GM19238 (cell line): ENCODE results near the gene SDR42E2.
A peak's percentile ranks its signal among the peaks of the same experiment; 100 is the strongest.
"Not testable (repeated sequence)": the region's sequence is repeated elsewhere in the genome, so short reads cannot be mapped to it uniquely, and the experiment has no call there.

Experiments used
- DNase-seq: peaks from one replicate; pipeline ENCODE4 v3.0.0; 2011; ENCODE audit warnings: low spot score; ENCODE audit not compliant: insufficient read length

SDR42E2 gene

DNA sequence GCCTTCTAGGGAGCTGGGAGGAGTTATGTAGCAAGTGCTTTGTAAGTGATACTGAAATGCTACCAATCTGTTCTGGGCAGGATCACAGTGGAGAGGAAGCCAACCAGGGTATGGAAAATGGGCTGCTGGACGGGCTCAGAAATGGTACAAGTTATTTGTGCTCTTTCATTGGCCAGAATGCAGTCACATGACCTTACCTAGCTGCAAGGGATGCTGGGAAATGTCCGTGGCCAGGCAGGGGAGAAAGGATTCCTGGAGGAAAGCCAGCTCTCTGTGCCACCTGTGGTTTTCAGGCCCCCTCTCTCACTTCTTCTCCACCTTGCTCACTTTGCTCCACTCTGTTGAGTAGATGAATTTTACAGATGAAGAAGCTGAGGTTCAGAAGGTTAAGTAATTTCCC, 48.5 kb downstream of the SDR42E2 start:
- DNase-seq, result no peak

DNA sequence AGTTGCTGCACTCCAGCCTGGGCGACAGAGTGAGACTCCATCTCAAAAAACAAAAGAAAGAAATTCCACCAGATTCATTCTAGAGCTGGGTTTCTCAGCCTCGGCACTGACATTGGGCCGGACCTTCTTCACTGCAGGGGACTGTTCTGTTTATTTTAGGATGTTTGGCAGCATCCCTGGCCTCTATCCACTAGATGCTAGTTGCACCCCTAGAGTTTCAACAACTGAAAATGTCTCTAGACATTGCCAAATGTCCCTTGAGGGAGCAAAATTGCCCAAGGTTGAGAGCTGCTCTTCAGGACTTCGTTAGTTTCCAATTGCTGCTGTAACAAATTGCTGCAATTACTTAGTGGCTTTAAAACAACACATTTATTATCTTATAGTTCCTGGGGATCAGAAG, 50.9 kb downstream of the SDR42E2 start:
- DNase-seq, result no peak

DNA sequence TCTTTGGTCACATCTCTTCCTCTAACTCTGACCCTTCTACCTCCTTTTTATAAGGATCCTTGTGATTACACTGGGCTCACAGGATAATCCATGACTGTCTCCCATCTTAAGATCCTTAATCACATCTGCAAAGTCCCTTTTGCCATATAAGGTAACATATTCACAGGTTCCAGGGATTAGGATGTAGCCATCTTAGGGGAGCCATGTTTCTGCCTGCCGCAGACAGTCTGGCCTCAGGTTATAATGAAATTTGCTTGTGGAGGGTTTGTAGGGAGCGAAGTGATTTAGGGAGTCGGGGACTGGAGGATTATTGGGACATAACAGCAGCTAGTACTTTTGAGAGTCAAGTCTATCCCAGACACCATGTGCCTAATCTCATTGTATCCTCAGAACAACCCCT, 51.5 kb downstream of the SDR42E2 start:
- no peak for DNase-seq

DNA sequence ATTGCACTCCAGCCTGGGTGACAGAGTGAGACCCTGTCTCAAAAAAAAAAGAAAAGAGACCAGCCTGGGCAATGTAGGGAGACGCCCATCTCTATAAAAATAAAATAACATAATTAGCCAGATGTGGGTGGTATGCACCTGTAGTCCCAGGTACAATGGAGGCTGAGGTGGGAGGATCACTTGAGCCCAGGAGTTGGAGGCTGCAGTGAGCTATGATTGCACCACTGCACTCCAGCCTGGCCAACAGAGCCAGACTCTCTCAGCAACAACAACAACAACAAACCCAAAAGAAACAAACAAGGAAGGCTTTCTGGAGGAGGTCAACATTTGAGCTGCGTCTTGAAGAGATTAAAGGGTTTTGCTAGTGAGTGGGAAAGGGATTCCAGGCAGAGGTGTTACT, 52.1 kb downstream of the SDR42E2 start:
- no peak for DNase-seq

DNA sequence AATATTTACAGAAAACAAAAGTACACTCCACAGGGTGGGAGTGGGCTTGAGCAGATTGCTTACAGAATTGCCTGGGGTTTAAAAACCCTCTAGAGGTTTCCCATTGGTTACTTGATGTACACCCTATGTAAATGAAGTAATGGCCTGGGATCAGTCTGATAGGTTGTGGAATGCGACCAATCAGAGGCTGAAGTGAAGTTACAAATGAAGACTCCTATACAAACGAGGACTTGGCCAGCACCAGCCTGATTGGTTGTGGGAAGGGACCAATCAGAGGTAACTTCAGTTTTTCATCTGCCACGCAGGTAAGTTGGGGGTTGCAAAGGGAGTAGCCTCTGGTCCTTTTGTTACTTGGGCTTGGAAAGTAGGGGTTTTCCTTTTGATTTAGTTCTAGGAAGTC, 52.6 kb downstream of the SDR42E2 start:
- DNase-seq, result no peak

DNA sequence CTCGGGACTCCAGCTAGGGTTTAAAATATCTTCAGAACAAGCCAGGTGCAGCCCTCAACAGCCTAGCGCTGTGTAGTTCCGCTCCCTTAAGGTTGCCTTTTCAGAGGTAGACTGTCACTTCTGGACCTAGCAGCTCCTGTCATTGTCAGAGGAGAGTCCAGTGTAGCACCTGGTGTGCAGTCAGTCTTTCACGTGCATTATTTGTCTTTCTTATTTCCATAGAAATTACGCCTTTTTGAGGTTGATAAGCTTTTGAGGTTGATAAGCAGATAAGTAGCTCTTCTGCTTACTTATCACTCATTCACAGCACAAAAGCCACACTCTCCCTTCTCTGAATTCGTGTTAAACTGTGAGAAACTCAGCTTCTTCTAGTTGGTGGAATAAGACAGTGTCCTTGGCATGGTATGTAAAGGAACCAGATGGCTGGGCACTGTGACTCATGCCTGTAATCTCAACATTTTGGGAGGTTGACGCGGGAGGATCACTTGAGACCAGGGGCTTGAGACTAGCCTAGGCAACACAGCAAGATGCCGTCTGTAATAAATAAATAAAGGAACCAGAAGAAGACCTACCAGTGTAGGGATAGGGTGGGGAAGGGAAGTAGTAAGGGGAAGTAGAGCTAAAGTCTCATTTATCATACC, 54.0 kb downstream of the SDR42E2 start:
- no peak for DNase-seq

DNA sequence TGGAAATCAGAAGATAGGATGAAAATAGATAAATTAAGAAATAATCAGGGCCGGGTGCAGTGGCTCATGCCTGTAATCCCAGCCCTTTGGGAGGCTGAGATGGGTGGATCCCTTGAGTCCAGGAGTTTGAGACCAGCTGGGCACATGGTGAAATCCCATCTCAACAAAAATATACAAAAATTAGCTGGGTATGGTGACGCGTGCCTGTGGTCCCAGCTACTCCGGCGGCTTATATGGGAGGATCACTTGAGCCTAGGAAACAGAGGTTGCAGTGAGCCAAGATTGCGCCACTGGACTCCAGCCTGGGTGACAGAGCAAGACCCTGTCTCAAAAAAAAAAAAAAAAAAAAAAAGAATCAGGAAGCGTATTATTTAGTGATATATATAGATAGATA, 54.5 kb downstream of the SDR42E2 start:
- not testable (repeated sequence) for DNase-seq

DNA sequence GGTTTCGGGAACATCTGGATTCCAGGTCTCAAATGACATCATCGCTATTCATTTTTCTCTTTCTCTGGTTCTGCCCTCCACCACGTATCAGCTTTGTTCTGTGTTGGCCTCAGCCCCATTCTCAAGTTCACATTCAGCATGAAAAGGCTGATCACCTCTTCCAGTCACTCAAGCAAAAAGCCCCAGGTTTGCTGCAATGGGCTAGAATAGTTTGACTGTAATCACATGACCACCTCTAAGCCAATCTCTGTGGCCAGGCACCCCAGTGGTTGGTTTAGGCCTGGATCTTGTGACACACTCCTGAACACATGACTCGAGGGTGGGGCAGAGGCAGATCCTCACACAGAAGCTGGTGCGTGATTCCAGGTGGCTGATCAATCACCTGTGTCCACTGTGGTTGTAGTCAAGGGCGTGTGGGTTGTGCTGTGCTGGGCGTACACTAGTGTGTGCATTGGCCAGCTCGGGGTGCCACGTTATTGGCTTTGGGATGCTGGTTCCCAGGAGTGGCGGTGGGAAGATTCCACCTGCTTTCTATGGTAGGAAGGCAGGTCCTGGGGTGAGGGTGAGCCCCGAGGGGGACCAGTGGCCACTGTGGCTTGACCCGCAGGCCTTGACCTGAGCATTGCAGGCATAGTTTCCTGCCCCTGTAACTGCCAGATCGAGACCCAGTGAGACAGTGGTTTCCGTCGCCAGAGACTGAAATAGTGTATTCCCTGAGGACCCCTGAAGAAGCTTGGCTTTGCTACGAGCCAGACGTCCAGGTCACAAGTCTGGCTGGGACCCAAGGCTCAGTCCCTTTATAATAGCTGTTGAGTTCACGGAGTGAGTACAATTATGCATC, 55.8 kb downstream of the SDR42E2 start:
- peak; percentile 77 for DNase-seq

DNA sequence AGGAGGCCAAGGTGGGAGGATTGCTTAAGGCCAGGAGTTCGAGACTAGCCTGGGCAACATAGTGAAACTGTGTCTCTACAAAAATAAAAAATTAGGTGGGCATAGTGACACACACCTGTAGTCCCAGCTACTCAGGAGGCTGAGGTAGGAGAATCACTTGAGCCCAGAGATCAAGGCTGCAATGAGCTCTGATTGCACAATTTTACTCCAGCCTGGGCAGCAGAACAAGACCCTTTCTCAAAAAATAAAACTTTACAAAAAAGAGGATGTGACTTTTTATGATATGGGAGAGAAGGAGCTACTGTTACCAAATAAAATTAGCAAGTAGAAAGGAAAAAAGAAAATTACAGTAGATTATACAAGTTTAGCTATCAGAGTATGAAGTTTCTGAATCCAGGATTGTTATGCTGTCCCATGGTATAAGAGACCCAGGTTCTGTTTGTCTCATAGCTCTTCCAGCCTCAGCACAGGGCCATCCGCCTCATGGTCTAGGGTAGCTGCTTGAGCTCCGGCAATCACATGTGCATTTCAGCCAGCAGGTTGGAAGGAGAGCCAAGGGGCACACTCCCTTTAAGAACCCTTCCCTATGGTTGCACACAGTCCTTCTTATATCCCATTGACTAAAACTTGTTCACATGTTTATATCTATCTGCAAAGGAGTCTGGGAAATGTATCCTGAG, 57.2 kb downstream of the SDR42E2 start:
- no peak for DNase-seq

DNA sequence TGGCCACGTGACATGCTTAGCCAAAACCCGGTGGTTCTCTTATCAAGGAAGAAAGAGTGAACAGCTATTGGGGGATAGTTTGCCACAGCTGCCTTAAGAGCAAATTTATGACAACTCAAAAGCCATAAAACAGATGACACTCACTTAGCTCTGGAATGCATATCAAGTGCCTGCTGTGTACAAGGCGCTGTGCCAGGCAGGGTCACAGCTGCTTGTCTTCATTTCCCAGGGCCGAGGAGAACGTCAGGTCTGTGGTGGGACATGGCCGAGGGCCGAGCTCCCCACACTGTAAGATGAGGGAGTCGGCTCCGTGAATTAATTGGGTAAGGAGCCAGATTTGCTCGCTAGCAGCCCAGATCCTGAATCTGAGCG, 57.7 kb downstream of the SDR42E2 start:
- DNase-seq, result no peak

DNA sequence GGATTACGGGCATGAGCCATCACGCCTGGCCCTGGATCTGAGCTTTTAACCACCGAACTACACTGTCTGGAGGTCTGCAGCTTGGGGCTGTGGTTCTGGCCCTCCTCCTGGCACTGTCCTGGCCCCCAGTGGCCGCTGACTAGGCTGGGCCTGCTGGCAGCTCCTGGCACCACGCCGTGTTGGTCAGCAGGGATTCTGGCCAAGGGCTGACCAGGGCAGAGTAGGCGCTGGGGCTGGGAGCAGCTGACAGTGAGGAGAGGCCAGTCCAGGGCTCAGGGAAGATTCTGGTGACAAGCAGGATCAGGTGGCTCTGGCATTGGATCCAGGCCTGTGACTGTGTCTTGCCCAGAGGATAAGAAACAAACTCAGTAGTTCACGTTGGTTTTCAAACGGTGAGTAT, 58.4 kb downstream of the SDR42E2 start:
- DNase-seq, result no peak

DNA sequence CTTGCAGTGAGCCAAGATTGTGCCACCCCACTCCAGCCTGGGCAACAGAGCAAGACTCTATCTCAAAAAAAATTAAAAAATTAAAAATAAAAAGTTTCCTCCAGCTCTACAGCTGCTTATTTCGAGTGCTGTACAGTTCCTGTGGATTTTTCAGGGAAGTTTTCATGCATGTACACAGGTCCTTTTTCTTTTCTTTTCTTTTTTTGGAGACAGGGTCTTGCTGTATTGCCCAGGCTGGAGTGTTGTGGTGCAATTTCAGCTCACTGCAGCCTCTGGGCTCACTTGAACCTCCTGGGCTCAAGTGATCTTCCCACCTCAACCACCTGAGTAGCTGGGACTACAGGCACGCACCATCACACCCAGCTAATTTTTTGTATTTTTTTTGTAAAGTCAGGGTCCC, 59.7 kb downstream of the SDR42E2 start:
- DNase-seq, result no peak

DNA sequence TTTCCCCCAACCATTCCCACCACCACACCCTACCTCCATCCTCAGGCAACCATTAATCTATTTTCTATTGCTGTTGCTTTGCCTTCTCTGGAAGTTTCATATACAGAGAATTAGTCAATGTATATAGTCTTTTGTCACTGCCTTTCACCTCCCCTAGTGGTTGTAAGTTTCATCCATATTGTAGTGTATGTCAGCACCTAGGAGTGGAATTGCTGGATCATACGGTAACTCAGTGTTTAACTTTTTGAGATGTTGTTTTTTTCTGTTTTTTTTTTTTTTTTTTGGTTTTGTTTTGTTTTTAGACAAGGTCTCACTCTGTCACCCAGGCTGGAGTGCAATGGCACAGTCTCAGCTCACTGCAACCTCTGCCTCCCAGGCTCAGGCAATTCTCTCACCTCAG, 60.7 kb downstream of the SDR42E2 start:
- no peak for DNase-seq

DNA sequence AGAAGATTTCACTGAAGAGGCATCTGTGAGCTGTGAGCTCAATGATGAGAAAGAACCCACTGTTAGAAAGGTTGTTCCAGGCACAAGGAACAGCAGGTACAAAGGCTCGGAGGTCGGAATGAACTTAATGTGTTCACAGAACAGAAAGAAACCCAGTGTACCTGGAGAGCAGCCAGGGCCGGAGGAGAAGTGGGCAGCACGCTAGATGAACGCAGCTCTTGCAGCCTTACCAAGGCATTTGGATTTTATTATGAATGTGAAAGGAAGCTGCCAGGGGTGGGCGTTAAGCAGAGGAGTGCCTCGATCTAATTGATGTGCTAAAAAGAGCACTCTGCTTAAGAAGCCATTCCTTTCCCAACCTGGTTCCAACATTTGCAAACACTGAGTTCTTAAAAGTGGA, 62.8 kb downstream of the SDR42E2 start:
- DNase-seq, result no peak

DNA sequence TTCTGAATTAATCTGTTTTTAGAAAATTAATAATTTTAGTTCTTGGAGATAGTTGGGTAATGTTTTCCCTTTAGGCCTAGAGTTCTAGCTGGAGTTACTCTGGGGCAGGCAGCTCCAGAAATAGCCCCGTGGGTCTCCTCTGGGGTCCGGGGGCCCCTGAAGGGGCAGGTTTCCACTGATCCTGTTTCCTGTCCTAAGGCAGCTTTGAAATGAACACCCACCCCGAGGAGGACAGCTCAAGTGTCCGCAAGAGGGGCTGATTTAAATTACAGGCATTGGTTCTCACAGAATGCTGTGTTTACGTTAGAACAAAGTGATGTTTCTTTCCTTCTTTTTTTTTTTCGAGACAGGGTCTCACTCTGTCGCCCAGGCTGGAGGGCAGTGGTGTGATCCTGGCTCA, 67.6 kb downstream of the SDR42E2 start:
- no peak for DNase-seq

DNA sequence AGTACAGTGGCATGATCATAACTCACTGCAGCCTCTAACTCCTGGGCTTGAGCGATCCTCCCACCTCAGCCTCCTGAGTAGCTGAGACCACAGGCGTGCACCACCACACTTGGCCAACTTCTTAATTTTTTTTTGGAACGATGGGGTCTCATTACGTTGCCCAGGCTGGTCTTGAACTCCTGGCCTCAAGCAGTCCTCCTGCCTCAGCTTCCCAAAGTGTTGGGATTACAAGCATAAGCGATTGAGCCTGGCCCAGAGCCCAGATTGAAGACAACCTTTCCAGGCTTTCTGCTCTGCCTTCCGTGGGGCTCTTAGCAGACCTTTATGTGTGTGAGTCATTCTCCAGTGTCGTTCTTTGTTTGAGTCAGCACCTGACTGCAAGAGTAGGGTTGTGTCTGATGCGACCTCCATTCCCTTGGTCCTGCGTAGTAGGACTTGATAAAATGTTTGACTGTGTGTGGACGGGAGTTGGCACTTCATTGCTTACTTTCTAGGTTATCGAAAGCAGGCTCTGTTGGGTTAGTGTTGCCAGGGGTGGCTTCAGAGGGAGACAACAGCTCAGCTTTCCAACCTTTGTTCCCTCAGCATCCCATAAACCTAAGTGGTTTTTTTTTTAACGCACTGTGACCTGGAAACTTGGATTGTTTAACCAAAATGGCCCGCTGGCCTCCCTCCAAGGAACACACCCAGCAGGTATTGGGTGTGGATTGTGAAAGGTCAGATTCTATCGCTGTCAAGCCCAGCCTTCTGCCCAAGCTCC, 70.2 kb downstream of the SDR42E2 start:
- DNase-seq, result no peak

DNA sequence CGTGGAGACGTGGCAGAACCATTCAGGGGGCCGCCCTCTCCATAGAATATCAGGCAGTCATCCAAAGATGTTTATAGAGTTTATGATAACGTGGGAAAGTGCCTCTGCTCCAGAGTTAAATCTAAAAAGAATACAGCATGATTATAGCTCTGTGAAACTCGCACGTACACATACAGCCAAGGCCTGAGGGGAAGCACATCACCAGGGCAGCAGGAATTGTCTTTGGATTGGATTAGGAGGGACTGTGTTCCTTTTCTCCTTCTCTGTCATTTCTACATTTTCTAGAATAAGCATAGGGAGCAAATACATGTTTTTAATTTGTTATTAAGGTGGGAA, 70.7 kb downstream of the SDR42E2 start:
- no peak for DNase-seq

DNA sequence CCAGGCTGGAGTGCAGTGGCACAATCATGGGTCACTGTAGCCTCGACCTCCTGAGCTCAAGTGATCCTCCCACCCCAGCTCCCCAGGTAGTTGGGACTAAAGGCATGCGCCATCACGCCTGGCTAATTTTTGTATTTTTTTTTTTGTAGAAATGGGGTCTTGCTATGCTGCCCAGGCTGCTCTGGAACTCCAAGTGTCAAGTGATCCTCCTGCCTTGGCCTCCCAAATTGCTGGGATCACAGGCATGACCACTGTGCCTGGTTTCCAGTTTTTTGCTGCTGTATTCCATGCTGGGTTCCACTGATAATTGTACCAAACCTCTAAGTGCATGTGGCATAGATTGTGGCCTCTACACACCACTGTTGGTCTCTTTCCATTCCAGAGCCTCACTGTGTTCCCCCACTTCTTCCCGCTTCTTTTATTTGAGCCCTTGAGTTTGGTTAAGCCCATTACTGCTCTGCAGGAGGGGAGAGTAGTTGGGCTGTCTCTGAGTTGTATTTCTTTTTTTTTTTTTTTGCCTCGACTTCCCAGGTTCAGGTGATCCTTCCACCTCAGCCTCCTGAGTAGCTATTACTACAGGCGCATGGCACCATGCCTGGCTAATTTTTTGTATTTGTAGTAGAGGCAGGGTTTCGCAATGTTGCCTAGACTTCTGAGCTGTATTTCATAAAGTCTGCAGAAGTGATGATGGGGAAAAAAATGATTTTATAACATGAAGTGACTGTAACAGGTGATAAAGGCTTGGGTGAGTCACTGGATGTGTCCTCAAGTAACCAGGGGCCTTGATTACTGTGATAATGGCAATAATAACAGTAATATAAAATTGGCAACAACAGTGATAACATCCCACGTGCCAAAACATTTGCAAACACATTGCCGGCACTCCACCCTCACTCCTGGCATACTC, 73.8 kb downstream of the SDR42E2 start:
- DNase-seq, result no peak

DNA sequence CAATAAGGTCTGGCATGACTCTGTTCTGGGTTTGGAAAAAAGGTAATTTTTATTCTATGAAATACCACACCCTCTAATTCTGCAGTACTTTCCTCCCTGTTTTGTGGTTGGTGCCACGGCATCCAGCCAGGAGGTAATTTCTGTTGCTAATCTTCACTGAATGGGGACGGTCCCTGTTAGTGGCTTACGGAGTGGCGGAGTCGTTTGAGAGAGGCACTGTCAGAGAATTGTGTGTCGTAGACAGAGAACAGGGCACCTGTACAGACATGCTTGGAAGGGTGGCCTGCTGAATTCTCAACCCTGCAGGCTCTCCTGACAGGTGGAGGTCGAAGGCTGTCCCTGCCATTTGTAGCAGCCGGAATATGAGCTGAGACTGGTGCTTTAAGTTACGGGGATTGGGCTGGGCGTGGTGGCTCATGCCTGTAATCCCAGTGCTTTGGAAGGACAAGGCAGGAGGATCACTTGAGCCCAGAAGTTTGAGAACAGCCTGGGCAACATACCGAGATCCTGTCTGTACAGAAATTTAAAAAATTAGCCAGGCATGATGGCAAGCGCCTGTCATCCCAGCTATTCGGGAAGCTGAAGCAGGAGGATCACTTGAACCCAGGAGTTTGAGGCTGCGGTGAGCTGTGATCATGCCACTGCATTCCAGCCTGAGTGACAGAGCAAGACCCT, 77.0 kb downstream of the SDR42E2 start:
- DNase-seq, result no peak

DNA sequence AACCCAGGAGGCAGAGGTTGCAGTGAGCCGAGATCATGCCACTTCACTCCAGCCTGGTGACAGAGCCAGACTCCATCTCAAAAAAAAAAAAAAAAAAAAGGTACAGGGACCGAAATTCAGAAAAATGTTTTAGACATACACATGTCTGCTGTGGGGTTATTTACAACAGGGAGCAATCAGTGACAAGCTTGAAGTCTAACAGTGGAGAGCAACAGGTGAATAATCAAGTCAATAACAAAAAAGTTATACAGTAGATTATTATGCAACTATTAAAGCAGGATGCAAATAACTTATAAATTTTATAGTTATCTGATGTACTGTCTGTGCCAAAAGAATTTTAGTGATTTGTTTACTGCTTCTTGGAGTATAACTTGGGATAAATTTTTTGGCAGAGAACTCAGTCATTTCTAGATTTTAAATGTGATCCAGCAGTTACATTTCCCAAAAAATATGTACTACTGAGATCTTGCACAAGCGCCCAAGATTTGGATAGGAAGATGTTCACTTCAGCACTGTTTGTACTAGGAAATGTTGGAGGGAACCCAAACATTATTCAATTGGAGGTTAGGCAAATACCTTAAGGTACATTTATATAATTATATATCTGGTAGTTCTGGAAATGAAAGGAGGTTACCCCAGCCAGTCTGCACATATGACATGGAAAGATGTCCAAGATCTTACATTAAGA, 77.9 kb downstream of the SDR42E2 start:
- DNase-seq, result no peak
